SK-N-SH (cell line): Measurements from ENCODE around the gene LPO. TPM values are rescaled to one million over a fixed set of nuclear protein-coding genes. Genes with fewer than 3 reads are reported as not detected.

Source experiments
- CTCF ChIA-PET: fragments of 300-600, 350-600 bp; formaldehyde crosslinking; extraction: SDS; loops from one replicate; lab custom pipeline; 2021; lab: Yijun Ruan, JAX
- POLR2A ChIA-PET: fragments of 350-600 bp; sonication (Branson Sonifier 250); formaldehyde crosslinking; extraction: SDS; loops from one replicate; lab custom pipeline; 2020; ENCODE audit warnings: antibody characterized with exemption, inconsistent platforms; lab: Yijun Ruan, JAX
- DNase-seq: peaks from one replicate; pipeline ENCODE4 v3.0.0; 2012
- H2AFZ ChIP-seq: fragments of 200-600 bp; sonication (generic); 2 replicates; pipeline ENCODE4 v1.8.1; 2016; ENCODE audit warnings: antibody characterized with exemption, mild to moderate bottlenecking, low read depth
- H3F3A ChIP-seq: fragments of 200-600 bp; sonication (generic); replicated peaks from 2 replicates; pipeline ENCODE3; 2016; ENCODE audit warnings: antibody characterized with exemption, mild to moderate bottlenecking; ENCODE audit not compliant: insufficient read depth
- H3K27ac ChIP-seq, 2 experiments: fragments of 200-500 bp in 1 of 2; fragments of 200-600 bp in 1 of 2; sonication (Bioruptor generic) in 1 of 2; sonication (generic), shearing (Covaris generic) in 1 of 2; 2 replicates each; pipeline versions ENCODE4 v1.5.1 to v1.6.1; 2014 to 2016; ENCODE audit warnings: low read depth in 2 of 2, inconsistent platforms in 1 of 2, low read length in 1 of 2, mild to moderate bottlenecking in 1 of 2, mixed read lengths in 1 of 2
- H3K27me3 ChIP-seq: fragments of 200-600 bp; sonication (generic), shearing (Covaris generic); 2 replicates; pipeline ENCODE4 v1.6.1; 2016; ENCODE audit warnings: mixed run types; ENCODE audit not compliant: insufficient read depth
- H3K36me3 ChIP-seq, 2 experiments: fragments of 200-500 bp in 1 of 2; fragments of 200-600 bp in 1 of 2; sonication (Bioruptor generic) in 1 of 2; sonication (generic) in 1 of 2; replicated peaks in 1 of 2; 2 replicates each; pipeline versions ENCODE3 to v1.5.1; 2014 to 2016; ENCODE audit warnings: low read length in 1 of 2, mild to moderate bottlenecking in 1 of 2; ENCODE audit not compliant: insufficient read depth in 2 of 2, control insufficient read depth in 1 of 2
- H3K4me1 ChIP-seq, 2 experiments: fragments of 200-500 bp in 1 of 2; fragments of 200-600 bp in 1 of 2; sonication (Bioruptor generic) in 1 of 2; sonication (generic), shearing (Covaris generic) in 1 of 2; 2 replicates each; pipeline versions ENCODE4 v1.5.1 to v1.6.1; 2014 to 2016; ENCODE audit warnings: low read depth in 1 of 2, low read length in 1 of 2, mixed run types in 1 of 2; ENCODE audit not compliant: insufficient read depth in 2 of 2, control insufficient read depth in 1 of 2
- H3K4me2 ChIP-seq: fragments of 200-600 bp; sonication (generic), shearing (Covaris generic); 2 replicates; pipeline ENCODE4 v1.6.1; 2017; ENCODE audit warnings: mixed run types
- H3K4me3 ChIP-seq, 2 experiments: fragments of 200-500 bp in 1 of 2; fragments of 200-600 bp in 1 of 2; sonication (Bioruptor generic) in 1 of 2; sonication (generic), shearing (Covaris generic) in 1 of 2; 2 replicates each; pipeline versions ENCODE4 v1.5.1 to v1.8.1; 2014 to 2016; ENCODE audit warnings: low read depth in 2 of 2, inconsistent platforms in 1 of 2, low read length in 1 of 2, mild to moderate bottlenecking in 1 of 2, mixed read lengths in 1 of 2, moderate library complexity in 1 of 2
- H3K79me2 ChIP-seq: fragments of 200-600 bp; sonication (generic); 2 replicates; pipeline ENCODE4 v1.8.1; 2017; ENCODE audit warnings: mild to moderate bottlenecking; ENCODE audit not compliant: insufficient read depth
- H3K9ac ChIP-seq: fragments of 200-600 bp; sonication (generic); 2 replicates; pipeline ENCODE4 v1.6.1; 2017; ENCODE audit warnings: mixed run types
- H3K9me2 ChIP-seq: fragments of 200-600 bp; sonication (generic); 2 replicates; pipeline ENCODE4 v1.6.1; 2017; ENCODE audit warnings: mixed run types
- H3K9me3 ChIP-seq: fragments of 200-600 bp; sonication (generic); 2 replicates; pipeline ENCODE4 v1.6.1; 2017; ENCODE audit warnings: mixed run types, mild to moderate bottlenecking, moderate library complexity
- H4K20me1 ChIP-seq: fragments of 200-600 bp; sonication (generic); 2 replicates; pipeline ENCODE4 v1.6.1; 2017; ENCODE audit warnings: mild to moderate bottlenecking, mixed run types; ENCODE audit not compliant: insufficient read depth
- ELF1 ChIP-seq: IDR thresholded peaks from 2 replicates; pipeline ENCODE4 v1.4.0; 2012
- EP300 ChIP-seq, 2 experiments: IDR thresholded peaks; 2 replicates each; pipeline versions ENCODE4 v1.4.0 to v1.6.1; 2012; ENCODE audit warnings: borderline replicate concordance in 1 of 2, low read depth in 1 of 2, low read length in 1 of 2
- EZH2phosphoT487 ChIP-seq: fragments of 200-600 bp; sonication (generic); IDR thresholded peaks from 2 replicates; pipeline ENCODE4 v1.6.1; 2017; ENCODE audit warnings: low read depth, mixed run types, mild to moderate bottlenecking, antibody characterized with exemption, moderate library complexity, borderline replicate concordance
- JUND ChIP-seq: IDR thresholded peaks from 2 replicates; pipeline ENCODE4 v1.4.0; 2012
- MEF2A ChIP-seq: IDR thresholded peaks from 2 replicates; pipeline ENCODE4 v1.4.0; 2012; ENCODE audit warnings: low read depth, borderline replicate concordance
- MXI1 ChIP-seq: IDR thresholded peaks from 2 replicates; pipeline ENCODE4 v1.6.1; 2012; ENCODE audit warnings: mild to moderate bottlenecking, low read depth, low read length, improper control_type of control experiment
- RAD21 ChIP-seq: IDR thresholded peaks from 2 replicates; pipeline ENCODE4 v1.6.1; 2012; ENCODE audit warnings: mild to moderate bottlenecking, low read length
- RCOR1 ChIP-seq: fragments of 150-350 bp; IDR thresholded peaks from 2 replicates; pipeline ENCODE4 v1.6.1; 2017; ENCODE audit warnings: antibody characterized with exemption, low read length
- SIN3A ChIP-seq: IDR thresholded peaks from 2 replicates; pipeline ENCODE4 v1.6.1; 2012; ENCODE audit warnings: low read depth, mild to moderate bottlenecking, low read length, moderate library complexity, borderline replicate concordance
- TEAD4 ChIP-seq: IDR thresholded peaks from 2 replicates; pipeline ENCODE4 v1.4.0; 2012; ENCODE audit warnings: mild to moderate bottlenecking, borderline replicate concordance; ENCODE audit not compliant: insufficient read depth
- WGBS: methylation state at CpG from one replicate; pipeline ENCODE4 v1.1.6; 2017; ENCODE audit warnings: low lambda C conversion rate; 5-methylcytosine and 5-hydroxymethylcytosine counted together
- polyA plus RNA-seq, 3 experiments: library from polyadenylated mRNA; depleted of rRNA; stranded (reverse); fragments of >200 nt; gene quantifications; 2 replicates each; pipeline ENCODE4 v1.2.3, GENCODE V29; 2012
- TF ChIP-seq, protein P1 (sequence below): IDR thresholded peaks from 2 replicates; pipeline ENCODE4 v1.4.0; 2012; ENCODE audit warnings: low read depth
- TF ChIP-seq, protein P2 (sequence below): fragments of 200-600 bp; sonication (generic); IDR thresholded peaks from 2 replicates; pipeline ENCODE4 v1.6.1; 2017; ENCODE audit warnings: antibody characterized with exemption, mild to moderate bottlenecking, moderate library complexity
- TF ChIP-seq, protein P3 (sequence below): IDR thresholded peaks from 2 replicates; pipeline ENCODE4 v1.6.1; 2012; ENCODE audit warnings: mild to moderate bottlenecking, low read depth, low read length, moderate library complexity
- TF ChIP-seq, protein P4 (sequence below): fragments of 150-350 bp; IDR thresholded peaks from 2 replicates; pipeline ENCODE4 v1.6.1; 2017; ENCODE audit warnings: antibody characterized with exemption, low read length, low read depth, borderline replicate concordance
- TF ChIP-seq, protein P5 (sequence below): IDR thresholded peaks from 2 replicates; pipeline ENCODE4 v1.4.0; 2012; ENCODE audit warnings: low read depth, borderline replicate concordance

The LPO gene
- polyA plus RNA-seq, 1 of the 3 experiments (the other 2 are of a cell fraction), result not detected

DNA sequence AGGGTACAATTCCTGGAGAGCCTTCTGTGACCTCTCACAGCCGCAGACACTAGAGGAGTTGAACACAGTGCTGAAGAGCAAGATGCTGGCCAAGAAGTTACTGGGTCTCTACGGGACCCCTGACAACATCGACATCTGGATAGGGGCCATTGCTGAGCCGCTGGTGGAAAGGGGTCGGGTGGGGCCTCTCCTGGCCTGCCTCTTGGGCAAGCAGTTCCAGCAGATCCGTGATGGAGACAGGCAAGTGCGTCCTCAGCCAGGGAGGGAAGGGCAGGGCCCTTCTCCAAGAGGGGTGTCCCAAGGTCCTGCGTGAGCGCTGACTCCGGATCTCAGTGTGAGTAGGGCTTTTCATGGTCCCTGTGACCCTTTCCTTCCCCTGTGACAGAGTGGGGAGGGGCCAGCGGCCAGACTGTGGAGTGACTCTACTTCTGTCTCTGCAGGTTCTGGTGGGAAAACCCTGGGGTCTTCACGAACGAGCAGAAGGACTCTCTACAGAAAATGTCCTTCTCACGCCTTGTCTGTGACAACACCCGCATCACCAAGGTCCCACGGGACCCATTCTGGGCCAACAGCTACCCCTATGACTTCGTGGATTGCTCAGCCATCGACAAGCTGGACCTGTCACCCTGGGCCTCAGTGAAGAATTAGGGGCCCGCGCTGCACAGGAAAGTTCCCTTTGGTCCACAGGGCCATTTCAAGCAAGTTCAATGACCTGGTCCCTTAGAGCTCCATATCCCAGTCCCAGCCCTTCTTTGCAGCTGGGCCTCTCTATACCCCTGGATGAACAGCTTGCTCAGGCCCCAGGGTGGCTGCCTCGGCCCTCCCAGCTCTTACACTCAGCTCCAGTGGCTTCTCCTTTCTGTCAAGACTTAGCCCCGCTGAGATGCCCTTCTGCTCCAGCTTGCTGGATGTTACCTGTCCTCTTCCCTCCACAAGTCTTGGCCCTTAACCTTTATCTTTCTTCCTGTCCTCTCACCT lies 29.3 kb downstream of the LPO start:
- no peak for DNase-seq

More for the DNA sequence above, 29.3 kb downstream of the LPO start:
- H3K27ac ChIP-seq, result no peak overlapping the region
- no peaks in the 10 kb centered on the region for H3F3A ChIP-seq
- CTCF ChIA-PET, result interaction anchor here (0.7 to 1.6 kb wide), 5 partner anchors 16 to 150 kb away, joined by 3 to 7 read pairs (median 4); partner anchors contain the start of gene RNF43
- H3K9me2 ChIP-seq, result no peaks in the 10 kb centered on the region
- H3K79me2 ChIP-seq, result no peaks in the 10 kb centered on the region
- POLR2A ChIA-PET, result no interaction called here
- no peak overlapping the region for H3K4me3 ChIP-seq
- no peak for TF ChIP-seq ELF1
- no peak for TF ChIP-seq SIN3A
- TF ChIP-seq RCOR1, result no peak
- TF ChIP-seq EP300 (IDR thresholded peaks at IDR 0.05; ENCODE audit: borderline replicate concordance in 1 of 2, low read depth in 1 of 2, low read length in 1 of 2), result no peak
- no peak for TF ChIP-seq EZH2phosphoT487
- TF ChIP-seq, protein P1, sequence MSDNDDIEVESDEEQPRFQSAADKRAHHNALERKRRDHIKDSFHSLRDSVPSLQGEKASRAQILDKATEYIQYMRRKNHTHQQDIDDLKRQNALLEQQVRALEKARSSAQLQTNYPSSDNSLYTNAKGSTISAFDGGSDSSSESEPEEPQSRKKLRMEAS, result no peak
- TF ChIP-seq RAD21, result no peak
- TF ChIP-seq TEAD4, result no peak
- TF ChIP-seq JUND, result no peak
- TF ChIP-seq MXI1, result no peak
- TF ChIP-seq, protein P2, sequence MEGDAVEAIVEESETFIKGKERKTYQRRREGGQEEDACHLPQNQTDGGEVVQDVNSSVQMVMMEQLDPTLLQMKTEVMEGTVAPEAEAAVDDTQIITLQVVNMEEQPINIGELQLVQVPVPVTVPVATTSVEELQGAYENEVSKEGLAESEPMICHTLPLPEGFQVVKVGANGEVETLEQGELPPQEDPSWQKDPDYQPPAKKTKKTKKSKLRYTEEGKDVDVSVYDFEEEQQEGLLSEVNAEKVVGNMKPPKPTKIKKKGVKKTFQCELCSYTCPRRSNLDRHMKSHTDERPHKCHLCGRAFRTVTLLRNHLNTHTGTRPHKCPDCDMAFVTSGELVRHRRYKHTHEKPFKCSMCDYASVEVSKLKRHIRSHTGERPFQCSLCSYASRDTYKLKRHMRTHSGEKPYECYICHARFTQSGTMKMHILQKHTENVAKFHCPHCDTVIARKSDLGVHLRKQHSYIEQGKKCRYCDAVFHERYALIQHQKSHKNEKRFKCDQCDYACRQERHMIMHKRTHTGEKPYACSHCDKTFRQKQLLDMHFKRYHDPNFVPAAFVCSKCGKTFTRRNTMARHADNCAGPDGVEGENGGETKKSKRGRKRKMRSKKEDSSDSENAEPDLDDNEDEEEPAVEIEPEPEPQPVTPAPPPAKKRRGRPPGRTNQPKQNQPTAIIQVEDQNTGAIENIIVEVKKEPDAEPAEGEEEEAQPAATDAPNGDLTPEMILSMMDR, result no peak
- TF ChIP-seq, protein P3, sequence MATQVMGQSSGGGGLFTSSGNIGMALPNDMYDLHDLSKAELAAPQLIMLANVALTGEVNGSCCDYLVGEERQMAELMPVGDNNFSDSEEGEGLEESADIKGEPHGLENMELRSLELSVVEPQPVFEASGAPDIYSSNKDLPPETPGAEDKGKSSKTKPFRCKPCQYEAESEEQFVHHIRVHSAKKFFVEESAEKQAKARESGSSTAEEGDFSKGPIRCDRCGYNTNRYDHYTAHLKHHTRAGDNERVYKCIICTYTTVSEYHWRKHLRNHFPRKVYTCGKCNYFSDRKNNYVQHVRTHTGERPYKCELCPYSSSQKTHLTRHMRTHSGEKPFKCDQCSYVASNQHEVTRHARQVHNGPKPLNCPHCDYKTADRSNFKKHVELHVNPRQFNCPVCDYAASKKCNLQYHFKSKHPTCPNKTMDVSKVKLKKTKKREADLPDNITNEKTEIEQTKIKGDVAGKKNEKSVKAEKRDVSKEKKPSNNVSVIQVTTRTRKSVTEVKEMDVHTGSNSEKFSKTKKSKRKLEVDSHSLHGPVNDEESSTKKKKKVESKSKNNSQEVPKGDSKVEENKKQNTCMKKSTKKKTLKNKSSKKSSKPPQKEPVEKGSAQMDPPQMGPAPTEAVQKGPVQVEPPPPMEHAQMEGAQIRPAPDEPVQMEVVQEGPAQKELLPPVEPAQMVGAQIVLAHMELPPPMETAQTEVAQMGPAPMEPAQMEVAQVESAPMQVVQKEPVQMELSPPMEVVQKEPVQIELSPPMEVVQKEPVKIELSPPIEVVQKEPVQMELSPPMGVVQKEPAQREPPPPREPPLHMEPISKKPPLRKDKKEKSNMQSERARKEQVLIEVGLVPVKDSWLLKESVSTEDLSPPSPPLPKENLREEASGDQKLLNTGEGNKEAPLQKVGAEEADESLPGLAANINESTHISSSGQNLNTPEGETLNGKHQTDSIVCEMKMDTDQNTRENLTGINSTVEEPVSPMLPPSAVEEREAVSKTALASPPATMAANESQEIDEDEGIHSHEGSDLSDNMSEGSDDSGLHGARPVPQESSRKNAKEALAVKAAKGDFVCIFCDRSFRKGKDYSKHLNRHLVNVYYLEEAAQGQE, result no peak
- TF ChIP-seq, protein P4, sequence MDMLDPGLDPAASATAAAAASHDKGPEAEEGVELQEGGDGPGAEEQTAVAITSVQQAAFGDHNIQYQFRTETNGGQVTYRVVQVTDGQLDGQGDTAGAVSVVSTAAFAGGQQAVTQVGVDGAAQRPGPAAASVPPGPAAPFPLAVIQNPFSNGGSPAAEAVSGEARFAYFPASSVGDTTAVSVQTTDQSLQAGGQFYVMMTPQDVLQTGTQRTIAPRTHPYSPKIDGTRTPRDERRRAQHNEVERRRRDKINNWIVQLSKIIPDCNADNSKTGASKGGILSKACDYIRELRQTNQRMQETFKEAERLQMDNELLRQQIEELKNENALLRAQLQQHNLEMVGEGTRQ, result no peak
- TF ChIP-seq MEF2A, result no peak
- TF ChIP-seq, protein P5, sequence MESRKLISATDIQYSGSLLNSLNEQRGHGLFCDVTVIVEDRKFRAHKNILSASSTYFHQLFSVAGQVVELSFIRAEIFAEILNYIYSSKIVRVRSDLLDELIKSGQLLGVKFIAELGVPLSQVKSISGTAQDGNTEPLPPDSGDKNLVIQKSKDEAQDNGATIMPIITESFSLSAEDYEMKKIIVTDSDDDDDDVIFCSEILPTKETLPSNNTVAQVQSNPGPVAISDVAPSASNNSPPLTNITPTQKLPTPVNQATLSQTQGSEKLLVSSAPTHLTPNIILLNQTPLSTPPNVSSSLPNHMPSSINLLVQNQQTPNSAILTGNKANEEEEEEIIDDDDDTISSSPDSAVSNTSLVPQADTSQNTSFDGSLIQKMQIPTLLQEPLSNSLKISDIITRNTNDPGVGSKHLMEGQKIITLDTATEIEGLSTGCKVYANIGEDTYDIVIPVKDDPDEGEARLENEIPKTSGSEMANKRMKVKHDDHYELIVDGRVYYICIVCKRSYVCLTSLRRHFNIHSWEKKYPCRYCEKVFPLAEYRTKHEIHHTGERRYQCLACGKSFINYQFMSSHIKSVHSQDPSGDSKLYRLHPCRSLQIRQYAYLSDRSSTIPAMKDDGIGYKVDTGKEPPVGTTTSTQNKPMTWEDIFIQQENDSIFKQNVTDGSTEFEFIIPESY, result no peak
- H3K9me3 ChIP-seq, result no peaks in the 10 kb centered on the region
- no peaks in the 10 kb centered on the region for H3K4me1 ChIP-seq
- no peaks in the 10 kb centered on the region for H4K20me1 ChIP-seq
- peaks cover 43% of the 10 kb centered on the region for H3K27me3 ChIP-seq
- no peak overlapping the region for H3K9ac ChIP-seq
- H3K36me3 ChIP-seq, result no peaks in the 10 kb centered on the region
- H2AFZ ChIP-seq, result no peak overlapping the region
- H3K4me2 ChIP-seq, result no peak overlapping the region
- WGBS, result 28% methylated on average over 21 of the region's 22 CpGs
